NOMO-1 (cell line): Measurements from ENCODE around the gene MEGF11.

Experiments used
- DNase-seq, 2 experiments: peaks; one replicate each; lab custom pipeline; 2025; ENCODE audit not compliant: unreplicated experiment in 2 of 2; lab: John Stamatoyannopoulos, UW

MEGF11 gene

DNA sequence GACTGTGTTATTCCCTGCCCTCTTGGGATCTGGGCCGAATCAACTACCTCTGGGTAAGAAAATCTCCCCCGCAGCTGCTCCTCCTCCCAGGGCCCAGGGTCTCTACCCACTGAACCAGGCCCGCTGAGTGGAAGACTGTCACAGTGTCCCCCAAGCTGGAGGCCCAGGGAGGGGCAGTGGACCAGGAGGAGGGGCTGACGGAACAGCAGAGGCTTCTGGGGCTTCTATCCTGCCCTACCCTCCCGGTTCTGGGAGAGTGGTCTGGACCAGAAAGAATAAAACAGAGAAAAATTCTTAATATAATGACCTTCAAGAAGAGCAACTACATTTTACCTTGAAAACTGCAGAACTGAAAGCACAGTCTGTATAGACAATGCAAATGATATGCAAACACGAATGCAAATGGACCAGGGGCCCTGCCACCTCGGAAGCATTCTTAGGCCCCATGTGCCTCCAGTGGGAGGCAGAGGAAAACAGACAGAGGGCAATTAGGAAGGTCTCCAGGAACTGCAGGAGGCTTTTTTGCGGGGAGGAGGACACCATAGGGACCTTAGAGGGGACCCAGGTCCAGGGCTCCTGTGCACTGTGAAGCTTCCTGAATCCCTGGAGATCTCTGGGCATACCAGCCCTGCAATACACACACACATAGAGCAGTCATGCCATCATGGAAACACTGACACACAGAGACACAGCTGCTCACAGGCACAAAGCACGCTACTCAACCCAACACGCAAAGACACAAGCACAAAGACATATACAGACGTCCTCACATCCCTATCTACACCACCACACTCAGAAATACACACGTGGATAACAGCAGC is 12.3 kb downstream of the MEGF11 start:
- no peak for DNase-seq

DNA sequence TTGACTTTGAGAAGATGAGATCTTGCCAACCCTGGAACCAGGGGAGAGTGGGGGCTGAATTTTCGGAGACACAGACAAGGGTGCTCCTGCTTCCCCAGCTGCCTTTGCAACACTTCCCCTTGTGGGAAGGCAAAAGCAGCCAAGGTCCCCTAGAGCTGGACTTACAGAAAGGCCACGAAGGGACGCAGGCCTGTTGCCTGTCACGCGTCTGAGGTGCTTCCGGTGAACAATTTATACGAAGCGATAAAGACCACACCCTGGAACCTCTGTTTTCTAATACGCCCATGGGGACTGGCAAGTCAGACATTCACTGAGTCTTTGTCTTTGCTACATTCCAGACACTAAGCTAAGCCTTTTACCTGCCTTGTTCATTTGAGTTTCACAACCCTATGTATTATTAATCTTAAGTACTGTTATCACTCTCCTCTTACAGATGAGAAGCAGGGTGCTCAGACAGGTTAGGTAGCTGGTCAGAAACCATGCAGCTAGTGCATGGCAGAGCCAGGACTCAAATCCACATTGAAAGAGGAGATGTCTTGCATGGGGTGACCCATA is 13.2 kb downstream of the MEGF11 start:
- peak in 1 of 2 experiments; percentile 16 for DNase-seq

DNA sequence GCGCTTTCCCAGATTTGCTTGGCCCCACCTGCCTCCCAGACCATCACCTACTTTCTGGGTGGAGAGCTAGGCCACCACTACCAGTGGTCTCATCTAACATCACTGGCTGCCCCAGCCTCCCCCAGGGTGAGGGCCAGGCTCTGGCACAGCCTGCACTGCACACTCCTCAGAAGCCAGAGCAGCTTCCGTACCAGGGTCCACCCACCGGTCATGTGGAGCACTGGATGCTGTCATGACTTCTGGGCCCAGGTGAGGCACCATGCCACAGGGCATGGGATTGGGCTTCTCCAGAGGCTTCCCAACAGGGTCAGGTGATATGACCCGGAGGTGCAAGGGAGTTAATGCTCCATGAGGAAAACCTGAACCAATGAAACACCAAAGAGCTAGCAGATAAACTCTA is 14.0 kb downstream of the MEGF11 start:
- no peak for DNase-seq

GRCh38 chr15:66238318-66238717 is 15.2 kb downstream of the MEGF11 start:
- DNase-seq: no peak

- no peak for DNase-seq
Measured at GRCh38 chr15:66237513-66238235, 15.9 kb downstream of the MEGF11 start.

DNA sequence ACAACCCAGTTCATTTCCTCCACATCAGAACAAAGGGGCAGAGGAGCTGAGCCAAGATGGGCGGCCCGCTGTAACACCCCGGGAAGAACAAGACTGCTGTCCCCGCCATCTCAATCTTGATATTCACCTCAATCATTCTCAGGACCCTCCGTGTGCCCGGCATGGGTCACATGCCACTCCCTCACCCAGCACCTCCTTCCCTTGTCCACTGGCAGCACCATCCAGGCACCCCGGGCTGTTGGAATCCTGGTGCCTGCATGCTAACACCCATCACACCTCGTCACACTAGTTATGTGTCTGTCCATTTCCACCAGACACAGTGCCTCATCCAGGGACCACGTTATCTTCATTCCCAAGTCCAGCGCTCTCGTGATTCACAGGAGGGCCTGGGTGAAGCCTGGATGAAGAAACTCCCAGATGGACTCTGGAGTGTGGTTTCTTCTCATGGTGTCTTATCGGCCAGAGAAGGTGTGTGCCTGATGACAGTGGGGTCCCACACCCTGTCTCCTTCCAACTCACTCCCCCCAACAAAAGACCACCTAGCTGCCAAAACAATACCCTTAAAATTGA is 16.7 kb downstream of the MEGF11 start:
- no peak for DNase-seq

DNA sequence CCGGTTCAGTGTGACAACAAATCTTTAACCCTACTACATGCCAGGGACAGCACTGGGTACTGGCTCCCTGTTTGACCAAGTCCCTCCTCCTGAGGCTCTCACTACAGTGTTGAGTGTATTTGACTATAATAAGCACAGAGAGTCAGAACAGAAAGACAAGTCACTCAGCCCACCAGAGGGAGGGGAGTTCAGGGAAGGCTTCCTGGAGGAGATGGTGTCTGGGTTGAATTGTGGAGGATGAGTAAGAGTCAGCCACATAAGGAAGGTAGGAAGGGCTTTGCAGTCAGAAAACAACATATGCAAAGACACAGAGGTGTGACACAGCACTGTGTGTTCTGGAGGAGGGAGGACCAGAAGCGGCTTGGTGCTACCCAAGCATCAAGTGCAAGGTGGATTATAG is 17.7 kb downstream of the MEGF11 start:
- no peak for DNase-seq

GRCh38 chr15:66234798-66235197 is 18.8 kb downstream of the MEGF11 start:
- no peak for DNase-seq

- DNase-seq: no peak
Measured at GRCh38 chr15:66233487-66234415, 19.8 kb downstream of the MEGF11 start.

DNA sequence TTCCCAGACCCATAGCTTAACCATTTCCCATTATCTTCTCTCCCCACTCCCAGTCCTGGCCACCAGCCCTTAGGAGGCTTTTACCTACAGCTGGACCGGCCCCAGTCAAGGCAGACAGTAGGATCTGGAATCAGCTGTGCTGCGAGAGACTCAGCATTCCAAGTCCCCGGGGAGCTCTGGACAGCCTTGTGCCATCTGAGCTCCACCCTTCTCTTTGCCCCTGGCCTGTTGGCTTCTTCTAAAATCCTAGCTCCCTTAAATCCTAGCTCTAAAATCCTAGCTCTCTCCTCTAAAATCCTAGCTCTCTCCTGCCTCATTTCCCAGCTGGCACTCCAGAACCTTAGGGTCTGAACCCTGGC is 21.3 kb downstream of the MEGF11 start:
- no peak for DNase-seq

- DNase-seq: no peak
Measured at GRCh38 chr15:66231394-66232266, 21.9 kb downstream of the MEGF11 start.

DNA sequence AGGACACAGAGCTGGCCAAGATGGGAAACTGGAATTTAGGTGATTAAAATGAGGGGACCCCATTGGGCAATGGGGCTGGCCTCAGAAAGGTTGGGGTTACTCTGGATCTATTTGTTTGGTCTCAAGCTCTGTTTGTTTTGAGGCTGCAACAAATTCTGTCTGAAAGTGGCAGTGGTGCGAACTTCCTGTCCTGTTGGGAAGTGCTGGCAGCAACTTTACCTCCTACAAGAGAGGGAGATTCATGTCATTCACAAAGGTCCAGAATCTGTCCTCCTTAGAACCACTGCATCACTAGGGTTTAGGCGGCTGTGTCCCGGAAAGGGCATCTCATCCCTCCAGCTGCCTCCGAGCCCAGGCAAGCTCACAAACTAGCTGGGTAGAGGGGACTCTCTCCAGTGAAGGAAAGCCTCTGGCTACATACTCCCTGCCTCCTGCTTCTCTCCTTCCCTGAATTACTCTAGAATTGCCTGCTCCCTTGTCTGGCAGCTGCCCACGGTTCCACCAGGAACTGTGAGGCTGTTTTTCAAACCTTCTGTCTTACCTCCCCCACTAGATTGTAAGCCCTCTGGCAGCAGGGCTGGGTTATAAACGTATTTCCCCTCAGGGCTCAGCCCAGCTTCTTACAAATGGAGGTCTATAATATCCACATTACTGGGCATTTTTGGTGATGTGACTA is 23.6 kb downstream of the MEGF11 start:
- DNase-seq: no peak

DNA sequence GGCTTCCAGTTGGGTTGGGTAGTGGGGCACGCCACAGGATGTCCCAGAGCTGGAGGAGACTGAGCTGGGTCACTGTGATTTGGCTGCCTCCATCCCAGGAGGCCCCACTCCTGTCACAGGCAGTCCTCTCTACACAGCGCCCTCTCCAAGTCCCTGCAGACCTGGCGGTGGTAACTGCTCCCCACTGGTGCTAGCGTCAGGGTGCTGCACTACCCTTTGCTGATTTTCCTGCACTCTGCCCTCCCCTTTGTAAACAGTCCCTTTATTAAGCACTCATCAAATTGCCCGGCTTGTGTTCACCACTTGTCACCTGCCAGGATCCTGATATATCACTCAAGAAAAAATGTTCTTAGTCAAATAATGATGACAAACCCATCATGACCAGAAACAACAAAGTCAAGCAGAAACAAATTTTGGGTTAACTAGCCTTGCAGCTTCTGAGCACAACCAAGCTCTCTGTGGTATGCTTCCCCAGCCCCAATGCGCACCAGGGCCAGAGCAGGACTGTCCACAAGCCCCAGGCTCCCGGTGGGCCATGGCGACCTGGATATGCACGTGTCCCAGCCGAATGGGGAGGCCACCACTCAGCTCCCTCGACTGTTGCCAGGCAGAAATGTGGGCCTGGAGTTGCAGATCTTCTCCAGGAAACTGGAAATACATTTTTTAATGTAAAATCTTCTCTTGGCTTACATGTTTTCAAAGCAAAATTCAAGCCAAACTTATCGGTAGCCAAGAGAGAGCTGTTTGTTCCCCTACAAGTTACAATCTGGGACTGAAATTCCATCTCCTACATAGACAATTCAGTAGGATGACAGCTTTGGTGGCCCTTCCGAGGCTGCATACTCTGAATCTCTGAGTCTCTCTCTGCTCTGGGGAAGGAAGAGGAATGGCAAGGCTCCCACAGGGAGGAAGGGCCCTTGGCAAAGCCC is 24.5 kb downstream of the MEGF11 start:
- no peak for DNase-seq

DNA sequence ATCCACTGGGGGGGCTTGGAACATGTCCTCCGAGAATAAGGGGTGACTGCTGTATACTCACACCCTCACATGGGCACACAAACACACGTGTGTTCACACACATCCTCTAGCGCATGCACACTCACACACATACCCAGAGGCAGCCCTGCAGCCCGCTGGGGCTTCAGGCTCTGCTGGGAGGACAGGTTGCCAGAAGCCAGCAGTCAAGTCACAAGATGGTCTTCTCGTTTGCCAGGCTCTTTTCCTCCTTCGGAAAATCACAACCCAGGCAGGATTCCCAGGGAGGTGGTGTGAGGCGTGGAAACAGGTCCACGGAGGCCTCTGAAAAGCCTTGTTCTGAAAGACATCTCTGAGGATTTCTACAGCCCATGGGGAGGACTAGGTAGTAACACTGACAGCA is 26.8 kb downstream of the MEGF11 start:
- DNase-seq: no peak

DNA sequence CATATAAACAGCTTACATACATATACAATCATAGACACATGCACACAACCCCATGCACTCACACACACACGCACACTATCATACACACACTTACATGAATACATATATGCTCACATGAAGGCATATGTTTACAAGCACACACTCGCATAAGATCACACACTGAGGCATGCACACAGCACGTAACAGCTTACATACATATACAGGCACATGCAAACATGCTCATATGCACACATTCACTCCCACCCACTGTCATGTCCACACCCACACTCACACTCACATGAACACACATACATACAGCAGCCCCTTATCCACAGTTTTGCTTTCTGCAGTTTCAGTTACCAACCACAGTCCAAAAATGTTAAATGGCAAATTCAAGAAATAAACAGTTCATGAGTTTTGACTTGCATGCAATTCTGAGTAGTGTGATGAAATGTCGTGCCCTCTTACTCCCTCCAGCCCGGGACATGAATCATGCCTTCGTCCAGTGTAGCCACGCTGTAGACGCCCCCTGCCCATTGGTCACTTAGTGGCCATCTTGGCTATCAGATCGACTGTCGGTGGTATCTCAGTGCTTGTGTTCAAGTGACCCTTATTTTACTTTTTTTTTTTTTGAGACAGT is 27.8 kb downstream of the MEGF11 start:
- DNase-seq: no peak

GRCh38 chr15:66224946-66225345 is 28.6 kb downstream of the MEGF11 start:
- no peak for DNase-seq
